Uterus (tissue), 4 donors: ENCODE data around the gene PNLDC1. TPM values are rescaled to one million over a fixed set of nuclear protein-coding genes. Genes with fewer than 3 reads are reported as not detected.
"Not testable (repeated sequence)": the region's sequence is repeated elsewhere in the genome, so short reads cannot be mapped to it uniquely, and the experiment has no call there.

ENCODE experiments used
- DNase-seq, 2 donors: peaks; one replicate each; pipeline ENCODE4 v3.0.0-alpha.2; 2019 to 2020
- H3K27ac ChIP-seq, 2 donors: fragments of 200-600 bp; sonication (generic); 1 replicate in 1 of 2; 2 replicates in 1 of 2; pipeline ENCODE4 v1.5.1; 2016 to 2018
- H3K27me3 ChIP-seq, 2 donors: fragments of 200-600 bp; sonication (generic); one replicate each; pipeline ENCODE4 v1.5.1; 2018 to 2019; ENCODE audit warnings: control low read depth in 1 of 2
- H3K36me3 ChIP-seq, 2 donors: fragments of 200-600 bp; sonication (generic); one replicate each; pipeline ENCODE4 v1.5.1; 2019; ENCODE audit warnings: control low read depth in 1 of 2
- H3K4me1 ChIP-seq, 2 donors: fragments of 200-600 bp; sonication (generic); one replicate each; pipeline ENCODE4 v1.5.1; 2018 to 2019; ENCODE audit warnings: control low read depth in 1 of 2
- H3K4me3 ChIP-seq, 2 donors: fragments of 200-600 bp; sonication (generic); 1 replicate in 1 of 2; 2 replicates in 1 of 2; pipeline ENCODE4 v1.5.1; 2018 to 2019; ENCODE audit warnings: mild to moderate bottlenecking in 1 of 2
- H3K9me3 ChIP-seq, 2 donors: fragments of 200-600 bp; sonication (generic); one replicate each; pipeline ENCODE4 v1.5.1; 2019; ENCODE audit warnings: control low read depth in 1 of 2
- CTCF ChIP-seq, 4 experiments: fragments of 200-600 bp in 2 of 4; fragments of 450-650 bp in 2 of 4; sonication (generic) in 2 of 4; IDR thresholded peaks; one replicate each; pipeline ENCODE4 v1.5.1; 2016 to 2019; ENCODE audit warnings: antibody characterized with exemption in 4 of 4, mild to moderate bottlenecking in 2 of 4, moderate library complexity in 1 of 4
- POLR2A ChIP-seq, 2 donors: fragments of 450-650 bp; IDR thresholded peaks; one replicate each; pipeline ENCODE4 v1.6.1; 2016; ENCODE audit warnings: antibody characterized with exemption in 2 of 2, mild to moderate bottlenecking in 1 of 2, moderate library complexity in 1 of 2
- intact Hi-C: fragments of 100-400 bp; cut with DNase I; formaldehyde crosslinking; loops from one replicate; pipeline ENCODE4 v1.15.1; 2023; ENCODE audit warnings: low total_unique reads
- total RNA-seq, 4 donors: library from RNA; depleted of rRNA in 3 of 4; stranded (reverse); fragments of >200 nt in 3 of 4; gene quantifications; one replicate each; pipeline versions ENCODE4 v1.1.0 to v1.2.4, GENCODE V29; 2014 to 2023
- donor health status: DM: yes; HTN: yes; CAD: no.

Gene PNLDC1
- total RNA-seq, 4 donors from 2014 or later = 0.69 TPM; not detected in 3

GRCh38 chr6:159844737-159845645 lies 44.9 kb downstream of the PNLDC1 start:
- Histone ChIP-seq H3K27me3 (no peaks in the 10 kb centered on the region), H3K36me3 (no peaks in the 10 kb centered on the region), H3K4me1 (no peaks in the 10 kb centered on the region), H3K4me3 (no peak overlapping the region), H3K27ac (no peak overlapping the region), H3K9me3 (no peaks in the 10 kb centered on the region)
- DNase-seq = no peak
- intact Hi-C loops = no loop called here
- TF ChIP-seq CTCF (IDR thresholded peaks at IDR 0.05) (no peak), POLR2A (IDR thresholded peaks at IDR 0.05) (no peak)

GRCh38 chr6:159848552-159848951 lies 48.5 kb downstream of the PNLDC1 start:
- H3K9me3 ChIP-seq, intact Hi-C loops, H3K27me3 ChIP-seq, DNase-seq, H3K27ac ChIP-seq, H3K4me3 ChIP-seq, H3K36me3 ChIP-seq, H3K4me1 ChIP-seq: not testable (repeated sequence)

GRCh38 chr6:159849851-159850250 lies 49.8 kb downstream of the PNLDC1 start:
- DNase-seq, H3K4me1 ChIP-seq, H3K27ac ChIP-seq, H3K36me3 ChIP-seq, H3K27me3 ChIP-seq, H3K4me3 ChIP-seq, H3K9me3 ChIP-seq, intact Hi-C loops: not testable (repeated sequence)

- H3K27ac ChIP-seq = peak overlapping the region; percentile 21 to 44
- no peaks in the 10 kb centered on the region for H3K4me1 ChIP-seq
- no peaks in the 10 kb centered on the region for H3K27me3 ChIP-seq
- TF ChIP-seq CTCF (IDR thresholded peaks at IDR 0.05) (peak; percentile 30 to 54 (median 48)), POLR2A (IDR thresholded peaks at IDR 0.05) (no peak)
- DNase-seq = no peak
- H3K4me3 ChIP-seq = no peak overlapping the region
- intact Hi-C loops = no loop called here
- no peaks in the 10 kb centered on the region for H3K36me3 ChIP-seq
- H3K9me3 ChIP-seq = no peaks in the 10 kb centered on the region
Observed at GRCh38 chr6:159852877-159853276, 52.8 kb downstream of the PNLDC1 start.

GRCh38 chr6:159853754-159854153 lies 53.7 kb downstream of the PNLDC1 start:
- TF ChIP-seq POLR2A (IDR thresholded peaks at IDR 0.05) (no peak), CTCF (IDR thresholded peaks at IDR 0.05) (no peak)
- DNase-seq = no peak
- H3K4me1 ChIP-seq = no peaks in the 10 kb centered on the region
- no peak overlapping the region for H3K4me3 ChIP-seq
- H3K36me3 ChIP-seq = no peaks in the 10 kb centered on the region
- intact Hi-C loops = no loop called here
- H3K27me3 ChIP-seq = no peaks in the 10 kb centered on the region
- peak overlapping the region in 1 of 2 donors; percentile 44 for H3K27ac ChIP-seq
- no peaks in the 10 kb centered on the region for H3K9me3 ChIP-seq

- H3K4me1 ChIP-seq = no peaks in the 10 kb centered on the region
- H3K4me3 ChIP-seq = no peak overlapping the region
- no peaks in the 10 kb centered on the region for H3K36me3 ChIP-seq
- H3K27me3 ChIP-seq = no peaks in the 10 kb centered on the region
- TF ChIP-seq CTCF (IDR thresholded peaks at IDR 0.05) (no peak), POLR2A (IDR thresholded peaks at IDR 0.05) (no peak)
- intact Hi-C loops = no loop called here
- no peaks in the 10 kb centered on the region for H3K9me3 ChIP-seq
- no peak for DNase-seq
- H3K27ac ChIP-seq = no peak overlapping the region
Observed at GRCh38 chr6:159854959-159855358, 54.9 kb downstream of the PNLDC1 start.
